Ovary (tissue), 9 donors: ENCODE measurements around the gene TAPT1. TPM values are rescaled to one million over a fixed set of nuclear protein-coding genes. Genes with fewer than 3 reads are reported as not detected.

Experiments
- DNase-seq, 5 donors: peaks; one replicate each; pipeline ENCODE4 v3.0.0-alpha.2; 2019 to 2020
- H3K27ac ChIP-seq, 2 donors: fragments of 200-600 bp; one replicate each; pipeline versions ENCODE4 v1.5.1 to v1.8.0; 2019 to 2022
- H3K27me3 ChIP-seq: fragments of 200-600 bp; one replicate; pipeline ENCODE4 v1.8.0; 2022
- H3K36me3 ChIP-seq: fragments of 200-600 bp; sonication (generic); one replicate; pipeline ENCODE4 v1.5.1; 2019
- H3K4me1 ChIP-seq: one replicate; pipeline ENCODE4 v1.8.1; 2013; ENCODE audit warnings: mild to moderate bottlenecking, moderate library complexity; ENCODE audit not compliant: insufficient read depth
- H3K4me3 ChIP-seq: fragments of 200-600 bp; sonication (generic); one replicate; pipeline ENCODE4 v1.5.1; 2017
- H3K9me3 ChIP-seq, 2 donors: fragments of 200-600 bp in 1 of 2; sonication (generic) in 1 of 2; one replicate each; pipeline versions ENCODE4 v1.5.1 to v1.8.1; 2013 to 2019; ENCODE audit warnings: mild to moderate bottlenecking in 1 of 2, moderate library complexity in 1 of 2
- CTCF ChIP-seq, 3 donors: fragments of 450-650 bp in 2 of 3; fragments of 200-600 bp in 1 of 3; IDR thresholded peaks; one replicate each; pipeline versions ENCODE4 v1.5.1 to v1.8.0; 2016 to 2022; ENCODE audit warnings: antibody characterized with exemption in 3 of 3, mild to moderate bottlenecking in 1 of 3
- EP300 ChIP-seq: sonication (generic); formaldehyde crosslinking; IDR thresholded peaks from one replicate; pipeline ENCODE4 v1.6.1; 2017; ENCODE audit warnings: antibody characterized with exemption
- POLR2A ChIP-seq: fragments of 450-650 bp; IDR thresholded peaks from one replicate; pipeline ENCODE4 v1.6.1; 2017; ENCODE audit warnings: antibody characterized with exemption, mild to moderate bottlenecking, moderate library complexity
- WGBS, 3 donors: extraction: QIAGEN DNeasy Blood & Tissue Kit in 1 of 3; methylation state at CpG; one replicate each; pipeline versions ENCODE4 v1.1.5 to v1.1.7; 2013 to 2017; 5-methylcytosine and 5-hydroxymethylcytosine counted together
- intact Hi-C, 4 donors: fragments of 100-400 bp; cut with DNase I; formaldehyde crosslinking; loops; one replicate each; pipeline versions ENCODE4 v1.11.0 to v1.15.1; 2022 to 2023
- polyA plus RNA-seq, 2 donors: library from polyadenylated mRNA; stranded (reverse); fragments of 200-250 nt in 1 of 2; fragments of 350-450 nt in 1 of 2; fragmentation: Illumina TruSeq in 1 of 2; extraction: RNeasy Lipid Tissue Mini Kit (QIAGEN cat#74804) in 1 of 2; gene quantifications; one replicate each; pipeline ENCODE4 v1.2.3, GENCODE V29; 2013 to 2014
- total RNA-seq, 7 donors: library from RNA; depleted of rRNA in 2 of 7; stranded (reverse); fragments of >200 nt in 2 of 7; fragmentation: NEBNext Ultra II Directional in 3 of 7; extraction: Animal tissue kit (Norgen Biotek cat#: 25700) in 3 of 7; gene quantifications; one replicate each; pipeline versions ENCODE4 v1.1.0 to v1.2.4, GENCODE V29; 2016 to 2023
- donor health status: DM: no; HTN: no; CAD: no; lungs with moderate emphysema.
- donor health status: DM: no; HTN: no; CAD: no.
- donor health status: Bipolar disorder and iron deficiency.
- donor health status: DM: yes; HTN: yes; CAD: no.
- donor health status: DM: no; HTN: no; CAD: no.
- donor health status: DM: yes; HTN: yes; CAD: no.

The TAPT1 gene
- total and polyA plus RNA-seq, 9 donors = 18.3 to 36.7 (median 27.2) TPM

DNA sequence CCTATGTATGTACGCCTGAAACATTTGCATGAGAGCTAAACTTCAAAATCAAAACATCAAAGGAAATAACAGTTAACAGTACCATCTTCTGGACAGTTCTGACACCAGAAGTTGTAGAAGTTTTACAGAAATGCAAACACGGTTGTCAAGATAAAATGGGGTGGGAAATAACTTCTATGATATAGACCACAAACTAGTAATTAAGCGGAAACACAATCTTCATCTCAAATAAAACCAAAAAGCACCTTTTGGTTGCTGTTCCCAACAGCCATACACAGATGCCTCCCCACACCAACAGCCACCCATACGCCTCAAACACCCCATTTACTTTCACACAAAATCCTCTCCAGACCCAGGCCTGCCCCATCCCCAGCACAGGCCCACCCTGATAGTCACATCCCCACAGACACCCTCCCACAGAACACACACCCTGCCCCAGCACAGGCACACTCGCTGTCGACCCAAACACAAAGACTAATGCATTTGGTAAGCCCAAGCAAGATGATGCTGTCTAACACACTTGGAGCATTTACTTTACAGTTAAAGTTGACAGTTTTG lies 64.3 kb downstream of the TAPT1 start:
- Histone ChIP-seq H3K36me3 (no peaks in the 10 kb centered on the region), H3K9me3 (no peaks in the 10 kb centered on the region), H3K4me1 (no peaks in the 10 kb centered on the region), H3K4me3 (no peak overlapping the region), H3K27me3 (no peaks in the 10 kb centered on the region), H3K27ac (no peak overlapping the region)
- intact Hi-C loops = no loop called here
- DNase-seq = no peak
- TF ChIP-seq POLR2A (no peak), CTCF (IDR thresholded peaks at IDR 0.05) (no peak), EP300 (no peak)
- WGBS, 3 donors = 76 to 90% (median 89%) methylated on average over 6 of the region's 6 CpGs

- 52 to 73% (median 70%) methylated on average over 3 of the region's 3 CpGs for WGBS, 3 donors
- no peaks in the 10 kb centered on the region for H3K27me3 ChIP-seq
- intact Hi-C loops = no loop called here
- H3K4me1 ChIP-seq = peaks cover 4% of the 10 kb centered on the region
- H3K4me3 ChIP-seq = no peak overlapping the region
- DNase-seq = no peak
- H3K9me3 ChIP-seq = no peaks in the 10 kb centered on the region
- no peak for TF ChIP-seq POLR2A
- TF ChIP-seq EP300 = no peak
- no peak overlapping the region for H3K27ac ChIP-seq
- no peaks in the 10 kb centered on the region for H3K36me3 ChIP-seq
Observed at GRCh38 chr4:16160457-16160856, 65.8 kb downstream of the TAPT1 start.

DNA sequence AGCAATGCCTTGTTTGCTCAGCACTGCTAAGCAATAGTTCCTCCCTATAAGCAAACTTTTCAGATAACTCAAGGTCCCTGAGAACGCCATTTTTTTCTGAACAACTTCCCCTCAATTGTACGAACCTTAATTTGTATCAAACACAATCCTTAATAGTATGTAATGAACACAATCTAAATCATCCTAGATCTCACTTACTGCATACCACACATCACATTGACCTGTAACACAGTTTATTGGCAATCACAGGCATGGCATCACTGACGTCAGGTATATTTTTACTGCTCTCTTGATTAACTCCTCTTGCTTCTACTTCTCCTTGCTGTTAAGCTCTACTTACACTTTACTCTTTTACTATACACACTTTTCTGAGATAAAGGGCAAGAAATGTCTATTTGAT lies 67.0 kb downstream of the TAPT1 start:
- DNase-seq = no peak
- TF ChIP-seq EP300 = no peak
- TF ChIP-seq POLR2A = no peak
- no peak for TF ChIP-seq CTCF (IDR thresholded peaks at IDR 0.05)
- no peak overlapping the region for H3K4me3 ChIP-seq
- H3K4me1 ChIP-seq = peaks cover 4% of the 10 kb centered on the region
- no peaks in the 10 kb centered on the region for H3K9me3 ChIP-seq
- H3K27me3 ChIP-seq = no peaks in the 10 kb centered on the region
- no peaks in the 10 kb centered on the region for H3K36me3 ChIP-seq
- 86 to 93% (median 90%) methylated on average over 3 of the region's 3 CpGs for WGBS, 3 donors
- no peak overlapping the region for H3K27ac ChIP-seq
- intact Hi-C loops = no loop called here

GRCh38 chr4:16158504-16158852 lies 67.8 kb downstream of the TAPT1 start:
- Histone ChIP-seq H3K9me3 (no peaks in the 10 kb centered on the region), H3K27ac (no peak overlapping the region)
- intact Hi-C loops = no loop called here

More at GRCh38 chr4:16158504-16158852, 67.8 kb downstream of the TAPT1 start:
- no peaks in the 10 kb centered on the region for H3K27me3 ChIP-seq
- H3K4me3 ChIP-seq = no peak overlapping the region
- H3K4me1 ChIP-seq = peaks cover 4% of the 10 kb centered on the region
- no peaks in the 10 kb centered on the region for H3K36me3 ChIP-seq
- no peak for DNase-seq
- TF ChIP-seq CTCF (IDR thresholded peaks at IDR 0.05) (no peak), POLR2A (no peak), EP300 (no peak)
- 61 to 67% (median 62%) methylated on average over 3 of the region's 3 CpGs for WGBS, 3 donors
